HFFc6 (cell line): Measurements from ENCODE around the gene RPL29. TPM values are rescaled to one million over a fixed set of nuclear protein-coding genes. Genes with fewer than 3 reads are reported as not detected.

Experiments used
- DNase-seq: peaks from one replicate; pipeline ENCODE4 v3.0.0-alpha.2; 2018
- H3K27ac Mint-ChIP-seq: 2 replicates; pipeline ENCODE4 v1.8.0; 2020; ENCODE audit warnings: mild to moderate bottlenecking, mixed read lengths
- H3K27me3 Mint-ChIP-seq: 2 replicates; pipeline ENCODE4 v1.8.0; 2021; ENCODE audit warnings: mild to moderate bottlenecking, moderate library complexity, mixed read lengths; ENCODE audit not compliant: insufficient read depth
- H3K36me3 Mint-ChIP-seq: 2 replicates; pipeline ENCODE4 v1.8.0; 2021; ENCODE audit warnings: low read depth, mixed read lengths
- H3K4me1 Mint-ChIP-seq: 2 replicates; pipeline ENCODE4 v1.8.0; 2020; ENCODE audit warnings: low read depth, mixed read lengths
- H3K4me3 Mint-ChIP-seq: 2 replicates; pipeline ENCODE4 v1.8.0; 2020; ENCODE audit warnings: mild to moderate bottlenecking, moderate library complexity, mixed read lengths
- H3K9me3 Mint-ChIP-seq: 2 replicates; pipeline ENCODE4 v1.8.0; 2020; ENCODE audit warnings: mild to moderate bottlenecking, mixed read lengths
- CTCF ChIP-seq: fragments of 200-600 bp; sonication (generic); IDR thresholded peaks from 2 replicates; pipeline ENCODE4 v1.5.0; 2021; ENCODE audit warnings: antibody characterized with exemption, mild to moderate bottlenecking
- total RNA-seq, 6 experiments: library from RNA; stranded (reverse); fragmentation: NEBNext Ultra II Directional; extraction: Animal tissue kit (Norgen Biotek cat#: 25700); gene quantifications; 2 replicates in 1 of 6; 3 replicates in 5 of 6; pipeline ENCODE4 v1.2.3, GENCODE V29; 2021

RPL29 gene
- total RNA-seq, 6 experiments from 2014 or later: 1,011 to 1,270 (median 1,111) TPM

- no peak for DNase-seq
- no peak for TF ChIP-seq CTCF
- H3K27ac Mint-ChIP-seq: no peak overlapping the region
Observed at GRCh38 chr3:51948016-51948580, 47.6 kb downstream of the RPL29 start.

GRCh38 chr3:51947215-51947900 lies 48.3 kb downstream of the RPL29 start:
- Mint-ChIP-seq H3K4me1 (peaks cover 12% of the 10 kb centered on the region), H3K27ac (no peak overlapping the region), H3K27me3 (no peaks in the 10 kb centered on the region; the same call in none of the 2 replicates)

More at GRCh38 chr3:51948016-51948580, 47.6 kb downstream of the RPL29 start:
- H3K4me3 Mint-ChIP-seq: no peak overlapping the region
- H3K27me3 Mint-ChIP-seq: no peaks in the 10 kb centered on the region; the same call in none of the 2 replicates
- no peaks in the 10 kb centered on the region for H3K9me3 Mint-ChIP-seq
- H3K36me3 Mint-ChIP-seq: no peaks in the 10 kb centered on the region
- peaks cover 9% of the 10 kb centered on the region for H3K4me1 Mint-ChIP-seq

GRCh38 chr3:51946796-51947195 lies 48.9 kb downstream of the RPL29 start:
- DNase-seq: no peak
- Mint-ChIP-seq H3K36me3 (no peaks in the 10 kb centered on the region), H3K27ac (no peak overlapping the region), H3K9me3 (no peaks in the 10 kb centered on the region), H3K27me3 (no peaks in the 10 kb centered on the region; the same call in none of the 2 replicates), H3K4me1 (peaks cover 10% of the 10 kb centered on the region), H3K4me3 (no peak overlapping the region)
- no peak for TF ChIP-seq CTCF

More at GRCh38 chr3:51947215-51947900, 48.3 kb downstream of the RPL29 start:
- no peak for DNase-seq
- TF ChIP-seq CTCF: no peak
- Mint-ChIP-seq H3K36me3 (no peaks in the 10 kb centered on the region), H3K4me3 (no peak overlapping the region), H3K9me3 (no peaks in the 10 kb centered on the region)

GRCh38 chr3:51945926-51946705 lies 49.6 kb downstream of the RPL29 start:
- H3K27ac Mint-ChIP-seq: no peak overlapping the region
- H3K4me1 Mint-ChIP-seq: peaks cover 11% of the 10 kb centered on the region
- no peak overlapping the region for H3K4me3 Mint-ChIP-seq
- no peak for DNase-seq
- H3K27me3 Mint-ChIP-seq: no peaks in the 10 kb centered on the region; the same call in none of the 2 replicates
- no peaks in the 10 kb centered on the region for H3K36me3 Mint-ChIP-seq
- TF ChIP-seq CTCF: no peak
- H3K9me3 Mint-ChIP-seq: no peaks in the 10 kb centered on the region

GRCh38 chr3:51945031-51945840 lies 50.5 kb downstream of the RPL29 start:
- Mint-ChIP-seq H3K4me3 (no peak overlapping the region), H3K27ac (no peak overlapping the region), H3K36me3 (no peaks in the 10 kb centered on the region), H3K9me3 (no peaks in the 10 kb centered on the region), H3K4me1 (peaks cover 19% of the 10 kb centered on the region), H3K27me3 (no peaks in the 10 kb centered on the region; the same call in 1 of the 2 replicates)
- no peak for DNase-seq
- no peak for TF ChIP-seq CTCF
